ENCODE measurements around the gene VENTX. TPM values are rescaled to one million over a fixed set of nuclear protein-coding genes. Genes with fewer than 3 reads are reported as not detected.

Gene VENTX
- total RNA-seq, 1 experiment from 2014 or later = not detected

GRCh38 chr10:133211959-133212852 lies 25.4 kb upstream of the VENTX start:
- no peaks in the 10 kb centered on the region for H3K36me3 ChIP-seq (ENCODE audit: control insufficient read depth in 1 of 2, insufficient read depth in 2 of 2, low read length in 2 of 2)
- POLR2A ChIA-PET = no interaction called here
- CTCF ChIA-PET = no interaction called here
- no peaks in the 10 kb centered on the region for H3K27me3 ChIP-seq (ENCODE audit: insufficient read depth, low read length)
- H3K27ac ChIP-seq (ENCODE audit: low read depth, low read length) = no peak overlapping the region
- H3K9me3 ChIP-seq (ENCODE audit: control insufficient read depth in 1 of 2, insufficient read depth in 1 of 2, low read depth in 1 of 2, low read length in 2 of 2) = no peaks in the 10 kb centered on the region
- no peak overlapping the region for H3K4me2 ChIP-seq (ENCODE audit: low read length)
- H2AFZ ChIP-seq (ENCODE audit: low read depth, low read length, poor library complexity, severe bottlenecking) = no peak overlapping the region
- no peak for TF ChIP-seq SP1 (IDR thresholded peaks at IDR 0.05; ENCODE audit: low read depth)
- TF ChIP-seq ZFX (IDR thresholded peaks at IDR 0.05) = no peak
- TF ChIP-seq TCF7L2 (IDR thresholded peaks at IDR 0.05; ENCODE audit: borderline replicate concordance, extremely low read depth, insufficient read depth, insufficient read length) = no peak
- H3K4me1 ChIP-seq (ENCODE audit: control insufficient read depth in 1 of 2, insufficient read depth in 2 of 2, low read length in 2 of 2) = no peaks in the 10 kb centered on the region
- RAD21 ChIA-PET (ENCODE audit: low non-redundant PET in 1 of 2, low total read pairs in 2 of 2, uncharacterized antibody in 2 of 2, unreplicated experiment in 2 of 2) = no interaction called here
- ATAC-seq (no peak), DNase-seq (ENCODE audit: low read depth, low spot score) (no peak)
- no peak overlapping the region for H3K4me3 ChIP-seq (replicated peaks in 1 of 2; ENCODE audit: low read depth in 1 of 2, low read length in 2 of 2)
- intact Hi-C loops (cut with micrococcal nuclease) = no loop called here
- no peak overlapping the region for H3K9ac ChIP-seq (ENCODE audit: low read length)
- H4K20me1 ChIP-seq (ENCODE audit: insufficient read depth) = no peaks in the 10 kb centered on the region
- no peaks in the 10 kb centered on the region for H3K9me2 ChIP-seq (ENCODE audit: insufficient read depth)
- no TSS peak for BruUV-seq (replicated peaks)
- H3K79me2 ChIP-seq (ENCODE audit: insufficient read depth, low read length) = no peaks in the 10 kb centered on the region

GRCh38 chr10:133212853-133213494 lies 24.7 kb upstream of the VENTX start:
- no peak for ATAC-seq
- DNase-seq (ENCODE audit: low read depth, low spot score) = no peak
- no peaks in the 10 kb centered on the region for H3K27me3 ChIP-seq (ENCODE audit: insufficient read depth, low read length)
- H2AFZ ChIP-seq (ENCODE audit: low read depth, low read length, poor library complexity, severe bottlenecking) = no peak overlapping the region
- POLR2A ChIA-PET = no interaction called here
- H3K9ac ChIP-seq (ENCODE audit: low read length) = no peak overlapping the region
- H3K79me2 ChIP-seq (ENCODE audit: insufficient read depth, low read length) = no peaks in the 10 kb centered on the region
- no peaks in the 10 kb centered on the region for H3K4me1 ChIP-seq (ENCODE audit: control insufficient read depth in 1 of 2, insufficient read depth in 2 of 2, low read length in 2 of 2)
- no peak overlapping the region for H3K27ac ChIP-seq (ENCODE audit: low read depth, low read length)
- RAD21 ChIA-PET (ENCODE audit: low non-redundant PET in 1 of 2, low total read pairs in 2 of 2, uncharacterized antibody in 2 of 2, unreplicated experiment in 2 of 2) = no interaction called here
- intact Hi-C loops (cut with micrococcal nuclease) = no loop called here
- no peak overlapping the region for H3K4me3 ChIP-seq (replicated peaks in 1 of 2; ENCODE audit: low read depth in 1 of 2, low read length in 2 of 2)
- no peaks in the 10 kb centered on the region for H3K36me3 ChIP-seq (ENCODE audit: control insufficient read depth in 1 of 2, insufficient read depth in 2 of 2, low read length in 2 of 2)
- no peaks in the 10 kb centered on the region for H4K20me1 ChIP-seq (ENCODE audit: insufficient read depth)
- no peaks in the 10 kb centered on the region for H3K9me3 ChIP-seq (ENCODE audit: control insufficient read depth in 1 of 2, insufficient read depth in 1 of 2, low read depth in 1 of 2, low read length in 2 of 2)
- CTCF ChIA-PET = no interaction called here
- H3K9me2 ChIP-seq (ENCODE audit: insufficient read depth) = no peaks in the 10 kb centered on the region
- H3K4me2 ChIP-seq (ENCODE audit: low read length) = no peak overlapping the region
- no TSS peak for BruUV-seq (replicated peaks)
- TF ChIP-seq ZNF274 (IDR thresholded peaks at IDR 0.05; ENCODE audit: low read depth, low read length) = no peak
- no peak for TF ChIP-seq TCF7L2 (IDR thresholded peaks at IDR 0.05; ENCODE audit: borderline replicate concordance, extremely low read depth, insufficient read depth, insufficient read length)
- TF ChIP-seq CEBPB (IDR thresholded peaks at IDR 0.05; ENCODE audit: low read depth) = no peak
- no peak for TF ChIP-seq POLR2A (IDR thresholded peaks at IDR 0.05; ENCODE audit: borderline replicate concordance, extremely low read depth, insufficient read depth, insufficient read length)
- TF ChIP-seq, protein P1, sequence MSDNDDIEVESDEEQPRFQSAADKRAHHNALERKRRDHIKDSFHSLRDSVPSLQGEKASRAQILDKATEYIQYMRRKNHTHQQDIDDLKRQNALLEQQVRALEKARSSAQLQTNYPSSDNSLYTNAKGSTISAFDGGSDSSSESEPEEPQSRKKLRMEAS (IDR thresholded peaks at IDR 0.05) = no peak
- no peak for TF ChIP-seq ATF3 (IDR thresholded peaks at IDR 0.05)
- TF ChIP-seq EGR1 (IDR thresholded peaks at IDR 0.05; ENCODE audit: low read depth) = no peak
- no peak for TF ChIP-seq ELF1 (IDR thresholded peaks at IDR 0.05; ENCODE audit: borderline replicate concordance, low read depth)
- no peak for TF ChIP-seq YY1 (IDR thresholded peaks at IDR 0.05; ENCODE audit: extremely low read depth, insufficient replicate concordance, low read depth, low read length)
- TF ChIP-seq EZH2phosphoT487 (IDR thresholded peaks at IDR 0.05; ENCODE audit: borderline replicate concordance) = no peak
- no peak for TF ChIP-seq EZH2 (IDR thresholded peaks at IDR 0.05)
- no peak for TF ChIP-seq POLR2AphosphoS5 (IDR thresholded peaks at IDR 0.05; ENCODE audit: low read depth, low read length)
- TF ChIP-seq, protein P2, sequence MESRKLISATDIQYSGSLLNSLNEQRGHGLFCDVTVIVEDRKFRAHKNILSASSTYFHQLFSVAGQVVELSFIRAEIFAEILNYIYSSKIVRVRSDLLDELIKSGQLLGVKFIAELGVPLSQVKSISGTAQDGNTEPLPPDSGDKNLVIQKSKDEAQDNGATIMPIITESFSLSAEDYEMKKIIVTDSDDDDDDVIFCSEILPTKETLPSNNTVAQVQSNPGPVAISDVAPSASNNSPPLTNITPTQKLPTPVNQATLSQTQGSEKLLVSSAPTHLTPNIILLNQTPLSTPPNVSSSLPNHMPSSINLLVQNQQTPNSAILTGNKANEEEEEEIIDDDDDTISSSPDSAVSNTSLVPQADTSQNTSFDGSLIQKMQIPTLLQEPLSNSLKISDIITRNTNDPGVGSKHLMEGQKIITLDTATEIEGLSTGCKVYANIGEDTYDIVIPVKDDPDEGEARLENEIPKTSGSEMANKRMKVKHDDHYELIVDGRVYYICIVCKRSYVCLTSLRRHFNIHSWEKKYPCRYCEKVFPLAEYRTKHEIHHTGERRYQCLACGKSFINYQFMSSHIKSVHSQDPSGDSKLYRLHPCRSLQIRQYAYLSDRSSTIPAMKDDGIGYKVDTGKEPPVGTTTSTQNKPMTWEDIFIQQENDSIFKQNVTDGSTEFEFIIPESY (IDR thresholded peaks at IDR 0.05; ENCODE audit: extremely low read depth, insufficient replicate concordance, low read length) = no peak
- no peak for TF ChIP-seq SRF (IDR thresholded peaks at IDR 0.05; ENCODE audit: low read depth)
- TF ChIP-seq JUND (IDR thresholded peaks at IDR 0.05) = no peak
- TF ChIP-seq CBX3 (IDR thresholded peaks at IDR 0.05; ENCODE audit: low read depth) = no peak

Data from HCT116 (cell line).